Renal cortex interstitium (tissue), 11 donors: ENCODE results near the gene CDC20B. TPM values are rescaled to one million over a fixed set of nuclear protein-coding genes. Genes with fewer than 3 reads are reported as not detected.

Experiments used
- DNase-seq, 11 donors: peaks; one replicate each; pipeline ENCODE4 v3.0.0-alpha.2; 2013; ENCODE audit warnings: low read depth in 9 of 11, low spot score in 4 of 11; ENCODE audit errors: extremely low read depth in 1 of 11
- polyA plus RNA-seq, 3 donors: library from polyadenylated mRNA; unstranded; fragments of 120-200 nt; gene quantifications; one replicate each; pipeline ENCODE4 v1.2.1, GENCODE V29; 2013; ENCODE audit not compliant: insufficient read length in 3 of 3

The CDC20B gene
- polyA plus RNA-seq, 3 donors, result 0.40 to 0.77 (median 0.59) TPM

DNA sequence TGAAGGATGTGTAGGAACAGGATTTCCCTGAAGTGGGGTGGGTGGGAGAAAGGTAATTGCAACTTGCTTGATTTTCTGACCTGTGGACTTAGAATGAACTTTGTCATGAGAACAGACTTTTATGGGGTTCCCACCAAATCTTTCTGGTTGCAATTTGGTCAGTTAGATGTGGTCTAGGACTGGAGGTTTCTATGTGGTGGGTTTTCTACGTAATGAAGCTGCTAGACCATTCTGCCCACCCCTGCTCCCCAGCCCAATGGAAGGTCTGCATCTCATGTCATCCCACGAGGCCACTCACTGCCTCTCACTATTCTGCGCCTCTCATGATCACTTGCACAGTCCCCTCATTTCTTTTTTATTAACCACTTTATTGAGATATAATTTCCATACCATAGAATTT lies 108.5 kb downstream of the CDC20B start:
- no peak for DNase-seq

DNA sequence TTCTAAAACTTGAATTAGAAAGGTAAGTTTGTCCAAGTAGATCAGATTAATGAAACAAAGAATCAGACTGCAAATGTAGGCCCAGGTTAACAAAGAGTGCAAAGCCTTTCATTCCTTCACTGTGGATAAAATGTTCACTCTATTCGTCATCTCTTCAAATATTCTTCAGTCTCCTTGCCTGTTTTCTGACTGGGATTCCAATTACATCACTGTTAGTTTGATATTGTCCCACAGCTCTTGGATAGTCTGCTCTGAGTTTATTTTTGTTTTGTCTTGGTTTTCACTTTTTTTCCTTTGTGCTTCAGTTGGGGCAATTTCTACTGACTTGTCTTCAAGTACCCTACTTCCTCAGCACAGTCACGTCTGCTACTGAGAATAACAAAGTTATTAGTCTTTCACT lies 109.1 kb downstream of the CDC20B start:
- no peak for DNase-seq

DNA sequence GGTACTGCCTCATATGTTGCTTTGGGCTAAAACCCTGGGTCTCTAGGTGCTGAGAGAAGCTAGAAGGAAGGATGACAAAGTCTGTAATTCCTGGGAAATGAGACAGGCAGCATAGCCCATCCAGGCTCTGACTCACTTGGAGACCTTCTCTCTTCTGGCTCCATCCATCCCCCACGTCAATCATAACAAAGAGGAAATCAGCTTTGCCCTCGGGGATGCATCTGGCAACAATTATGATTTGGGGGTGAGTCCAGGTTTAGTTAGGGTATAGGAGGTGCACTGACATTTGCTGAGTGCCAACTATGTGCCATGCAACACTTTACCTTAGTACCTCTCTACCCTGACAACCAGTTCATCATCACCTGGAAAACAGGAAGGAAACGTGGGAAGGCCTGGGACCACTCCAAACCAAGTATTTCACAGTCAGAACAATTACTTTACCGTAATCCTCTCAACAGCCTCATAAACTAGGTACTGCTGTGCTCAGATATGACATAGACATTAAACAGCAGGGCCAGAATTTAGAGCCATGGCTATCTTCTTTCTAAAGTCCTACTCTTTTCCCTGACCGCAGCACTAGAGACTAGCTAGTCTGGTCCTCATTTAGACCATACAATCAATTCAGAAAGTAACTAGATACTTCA lies 109.6 kb downstream of the CDC20B start:
- DNase-seq, result no peak

Other genes starting within 250 kb of the CDC20B start
- gene ESM1, start 187.6 kb downstream of the CDC20B start, polyA plus RNA-seq, result 10 to 100 TPM in 2 of 3 donors, 1 to 10 TPM in 1; 6.2 to 11.2 (median 10.8) TPM
- gene GZMK, start 148.9 kb downstream of the CDC20B start, polyA plus RNA-seq, result under 1 TPM in 2 of 3 donors, not detected in 1; 0.09 to 0.20 TPM
- gene GZMA, start 70.5 kb downstream of the CDC20B start, polyA plus RNA-seq, result under 1 TPM; 0.27 to 0.50 (median 0.42) TPM
- gene GPX8, start 13.0 kb downstream of the CDC20B start, polyA plus RNA-seq, result 10 to 100 TPM; 77.0 to 85.7 (median 83.1) TPM
- under 1 TPM; 0.56 to 0.79 (median 0.59) TPM for gene MCIDAS, start 54.1 kb upstream of the CDC20B start, polyA plus RNA-seq
- 1 to 10 TPM; 3.8 to 7.1 (median 6.2) TPM for gene CCNO, start 60.4 kb upstream of the CDC20B start, polyA plus RNA-seq
- gene DHX29, start 134.5 kb upstream of the CDC20B start, polyA plus RNA-seq, result 10 to 100 TPM; 39.2 to 45.0 (median 39.3) TPM
- 10 to 100 TPM; 92.3 to 97.3 (median 97.2) TPM for gene MTREX, start 134.8 kb upstream of the CDC20B start, polyA plus RNA-seq